ENCODE data around the gene MVB12A. TPM values are rescaled to one million over a fixed set of nuclear protein-coding genes. Genes with fewer than 3 reads are reported as not detected.

The MVB12A gene
- total and polyA plus RNA-seq, 2 of the 4 experiments (the other 2 are of a cell fraction): 13.8 to 43.9 TPM

DNA sequence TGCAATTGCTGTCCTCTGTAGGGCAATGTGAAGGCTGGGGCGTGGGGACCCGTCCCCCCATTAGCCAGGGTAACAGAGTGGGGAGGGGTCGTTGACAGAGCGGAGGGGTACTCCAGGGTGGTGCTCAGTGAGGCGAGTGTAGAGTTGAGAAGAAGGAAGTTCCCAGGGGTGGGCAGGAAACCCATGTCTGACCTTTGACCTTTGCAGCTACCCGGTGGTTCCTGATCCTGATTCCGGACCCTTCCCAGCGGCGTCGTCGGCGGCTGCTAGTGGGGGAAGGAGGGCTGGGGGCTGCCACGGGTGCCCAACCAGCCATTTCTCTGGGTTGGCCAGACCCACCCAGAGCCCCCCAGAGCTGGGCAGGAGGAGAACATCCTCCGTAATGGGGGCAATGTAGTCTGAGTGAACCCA is 40.6 kb upstream of the MVB12A start:
- H3K23ac ChIP-seq (ENCODE audit: low read depth, low read length): no peak overlapping the region
- H3K4me2 ChIP-seq (ENCODE audit: low read depth, low read length): no peak overlapping the region
- peaks cover 4% of the 10 kb centered on the region for H3K9me3 ChIP-seq (ENCODE audit: control insufficient read depth, insufficient read depth, low read length)
- no peak overlapping the region for H3K9ac ChIP-seq (ENCODE audit: low read depth, low read length)
- peaks cover 10% of the 10 kb centered on the region; the same call in 1 of the 2 replicates for H3K27me3 ChIP-seq (ENCODE audit: control insufficient read depth, insufficient read depth, low read length)
- no peak overlapping the region for H2BK20ac ChIP-seq (ENCODE audit: low read depth, low read length)
- no peak overlapping the region for H4K5ac ChIP-seq (ENCODE audit: low read depth, low read length)
- no peaks in the 10 kb centered on the region for H3K9me1 ChIP-seq (ENCODE audit: insufficient read depth, low read length)
- no peak overlapping the region for H3K56ac ChIP-seq (ENCODE audit: extremely low read depth, insufficient read depth, low read length)
- no peak overlapping the region for H4K8ac ChIP-seq (ENCODE audit: low read depth in 2 of 2, low read length in 2 of 2)
- H2AFZ ChIP-seq (replicated peaks; ENCODE audit: low read length, poor library complexity): no peak overlapping the region
- no peak overlapping the region for H3K18ac ChIP-seq (ENCODE audit: low read depth, low read length)
- dilution Hi-C loops (cut with HindIII; ENCODE audit: low sequenced_read_pairs, unreplicated experiment): no loop called here
- no peaks in the 10 kb centered on the region for H4K20me1 ChIP-seq (ENCODE audit: insufficient read depth, low read length)
- WGBS, 2 experiments (ENCODE audit: extremely low coverage in 2 of 2, insufficient read length in 1 of 2): 10% methylated on average over 2 of the region's 14 CpGs; no CpG with 5 or more reads in 1 of the 2 experiments
- no peak for DNase-seq
- H3K79me1 ChIP-seq (ENCODE audit: low read depth in 1 of 2, low read length in 2 of 2): no peaks in the 10 kb centered on the region
- H2BK120ac ChIP-seq (ENCODE audit: low read depth, low read length): no peak overlapping the region
- intact Hi-C loops (cut with micrococcal nuclease): no loop called here
- H3K4me3 ChIP-seq (ENCODE audit: insufficient read depth, low read depth, low read length): no peak overlapping the region
- no TSS peak for BruUV-seq (replicated peaks)
- H2AK5ac ChIP-seq (ENCODE audit: low read depth, low read length): no peak overlapping the region
- H2BK15ac ChIP-seq (ENCODE audit: low read depth, low read length): no peak overlapping the region
- POLR2A ChIA-PET (ENCODE audit: unreplicated experiment): no interaction called here
- in situ Hi-C loops (cut with MboI; ENCODE audit: low sequenced_read_pairs): no loop called here
- CTCF ChIA-PET: no interaction called here
- no peaks in the 10 kb centered on the region for H3K4me1 ChIP-seq (ENCODE audit: control insufficient read depth, insufficient read depth, low read length)
- no peak overlapping the region for H3K27ac ChIP-seq (ENCODE audit: insufficient read depth, low read length)
- no peaks in the 10 kb centered on the region for H3K36me3 ChIP-seq (ENCODE audit: control insufficient read depth, insufficient read depth, low read length)
- no peak overlapping the region for H2BK5ac ChIP-seq (ENCODE audit: low read depth, low read length, poor library complexity, severe bottlenecking)
- ATAC-seq (ENCODE audit: low read depth): no peak
- no peak for TF ChIP-seq BHLHE40 (IDR thresholded peaks at IDR 0.05; ENCODE audit: low read depth, low read length)
- TF ChIP-seq RFX5 (IDR thresholded peaks at IDR 0.05; ENCODE audit: low read depth, low read length): no peak
- TF ChIP-seq, protein P1, sequence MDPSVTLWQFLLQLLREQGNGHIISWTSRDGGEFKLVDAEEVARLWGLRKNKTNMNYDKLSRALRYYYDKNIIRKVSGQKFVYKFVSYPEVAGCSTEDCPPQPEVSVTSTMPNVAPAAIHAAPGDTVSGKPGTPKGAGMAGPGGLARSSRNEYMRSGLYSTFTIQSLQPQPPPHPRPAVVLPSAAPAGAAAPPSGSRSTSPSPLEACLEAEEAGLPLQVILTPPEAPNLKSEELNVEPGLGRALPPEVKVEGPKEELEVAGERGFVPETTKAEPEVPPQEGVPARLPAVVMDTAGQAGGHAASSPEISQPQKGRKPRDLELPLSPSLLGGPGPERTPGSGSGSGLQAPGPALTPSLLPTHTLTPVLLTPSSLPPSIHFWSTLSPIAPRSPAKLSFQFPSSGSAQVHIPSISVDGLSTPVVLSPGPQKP (IDR thresholded peaks at IDR 0.05; ENCODE audit: borderline replicate concordance, low read depth, low read length): no peak
- TF ChIP-seq RCOR1 (IDR thresholded peaks at IDR 0.05; ENCODE audit: insufficient replicate concordance, low read length): no peak
- TF ChIP-seq FOS (IDR thresholded peaks at IDR 0.05; ENCODE audit: low read depth, low read length): no peak
- TF ChIP-seq NFE2L2 (IDR thresholded peaks at IDR 0.05; ENCODE audit: low read depth, low read length): no peak
- TF ChIP-seq, protein P2, sequence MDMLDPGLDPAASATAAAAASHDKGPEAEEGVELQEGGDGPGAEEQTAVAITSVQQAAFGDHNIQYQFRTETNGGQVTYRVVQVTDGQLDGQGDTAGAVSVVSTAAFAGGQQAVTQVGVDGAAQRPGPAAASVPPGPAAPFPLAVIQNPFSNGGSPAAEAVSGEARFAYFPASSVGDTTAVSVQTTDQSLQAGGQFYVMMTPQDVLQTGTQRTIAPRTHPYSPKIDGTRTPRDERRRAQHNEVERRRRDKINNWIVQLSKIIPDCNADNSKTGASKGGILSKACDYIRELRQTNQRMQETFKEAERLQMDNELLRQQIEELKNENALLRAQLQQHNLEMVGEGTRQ (IDR thresholded peaks at IDR 0.05; ENCODE audit: low read depth, low read length): no peak
- no peak for TF ChIP-seq MXI1 (IDR thresholded peaks at IDR 0.05; ENCODE audit: borderline replicate concordance, low read depth, low read length)
- TF ChIP-seq, protein P3, sequence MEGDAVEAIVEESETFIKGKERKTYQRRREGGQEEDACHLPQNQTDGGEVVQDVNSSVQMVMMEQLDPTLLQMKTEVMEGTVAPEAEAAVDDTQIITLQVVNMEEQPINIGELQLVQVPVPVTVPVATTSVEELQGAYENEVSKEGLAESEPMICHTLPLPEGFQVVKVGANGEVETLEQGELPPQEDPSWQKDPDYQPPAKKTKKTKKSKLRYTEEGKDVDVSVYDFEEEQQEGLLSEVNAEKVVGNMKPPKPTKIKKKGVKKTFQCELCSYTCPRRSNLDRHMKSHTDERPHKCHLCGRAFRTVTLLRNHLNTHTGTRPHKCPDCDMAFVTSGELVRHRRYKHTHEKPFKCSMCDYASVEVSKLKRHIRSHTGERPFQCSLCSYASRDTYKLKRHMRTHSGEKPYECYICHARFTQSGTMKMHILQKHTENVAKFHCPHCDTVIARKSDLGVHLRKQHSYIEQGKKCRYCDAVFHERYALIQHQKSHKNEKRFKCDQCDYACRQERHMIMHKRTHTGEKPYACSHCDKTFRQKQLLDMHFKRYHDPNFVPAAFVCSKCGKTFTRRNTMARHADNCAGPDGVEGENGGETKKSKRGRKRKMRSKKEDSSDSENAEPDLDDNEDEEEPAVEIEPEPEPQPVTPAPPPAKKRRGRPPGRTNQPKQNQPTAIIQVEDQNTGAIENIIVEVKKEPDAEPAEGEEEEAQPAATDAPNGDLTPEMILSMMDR (conservative IDR thresholded peaks at IDR 0.05; ENCODE audit: low read depth, low read length): no peak
- no peak for TF ChIP-seq POLR2A (IDR thresholded peaks at IDR 0.05; ENCODE audit: low read depth, low read length)
- no peak for TF ChIP-seq MAZ (IDR thresholded peaks at IDR 0.05; ENCODE audit: borderline replicate concordance, low read depth, low read length)
- no peak for TF ChIP-seq CEBPB (IDR thresholded peaks at IDR 0.05; ENCODE audit: low read depth, low read length)
- no peak for TF ChIP-seq RAD21 (IDR thresholded peaks at IDR 0.05; ENCODE audit: low read length)
- no peak for TF ChIP-seq SMC3 (IDR thresholded peaks at IDR 0.05; ENCODE audit: low read depth, low read length)
- no peak for TF ChIP-seq MAFK (IDR thresholded peaks at IDR 0.05; ENCODE audit: low read depth, low read length)
- no peak overlapping the region for H4K91ac ChIP-seq (ENCODE audit: insufficient read depth, low read depth, low read length)
- H3K4ac ChIP-seq (ENCODE audit: low read depth, low read length): no peak overlapping the region
- H3K14ac ChIP-seq (replicated peaks; ENCODE audit: low read depth, low read length): no peak overlapping the region
- H2AK9ac ChIP-seq (replicated peaks; ENCODE audit: low read depth, low read length, poor library complexity): no peak overlapping the region
